Epithelial cell of esophagus (primary cell): ENCODE results near the gene IDUA.

Source experiments
- DNase-seq: peaks from one replicate; pipeline ENCODE4 v3.0.0; 2010; ENCODE audit warnings: low read depth
- H3K4me3 ChIP-seq: 2 replicates; pipeline ENCODE4 v1.5.1; 2011; ENCODE audit warnings: mild to moderate bottlenecking, low read length, control low read depth
- TF ChIP-seq, protein P1 (sequence below): IDR thresholded peaks from 2 replicates; pipeline ENCODE4 v1.5.1; 2011; ENCODE audit warnings: low read depth, mild to moderate bottlenecking, low read length, control low read depth, inconsistent platforms; ENCODE audit not compliant: insufficient read depth; ENCODE audit errors: missing control alignments

Gene IDUA

DNA sequence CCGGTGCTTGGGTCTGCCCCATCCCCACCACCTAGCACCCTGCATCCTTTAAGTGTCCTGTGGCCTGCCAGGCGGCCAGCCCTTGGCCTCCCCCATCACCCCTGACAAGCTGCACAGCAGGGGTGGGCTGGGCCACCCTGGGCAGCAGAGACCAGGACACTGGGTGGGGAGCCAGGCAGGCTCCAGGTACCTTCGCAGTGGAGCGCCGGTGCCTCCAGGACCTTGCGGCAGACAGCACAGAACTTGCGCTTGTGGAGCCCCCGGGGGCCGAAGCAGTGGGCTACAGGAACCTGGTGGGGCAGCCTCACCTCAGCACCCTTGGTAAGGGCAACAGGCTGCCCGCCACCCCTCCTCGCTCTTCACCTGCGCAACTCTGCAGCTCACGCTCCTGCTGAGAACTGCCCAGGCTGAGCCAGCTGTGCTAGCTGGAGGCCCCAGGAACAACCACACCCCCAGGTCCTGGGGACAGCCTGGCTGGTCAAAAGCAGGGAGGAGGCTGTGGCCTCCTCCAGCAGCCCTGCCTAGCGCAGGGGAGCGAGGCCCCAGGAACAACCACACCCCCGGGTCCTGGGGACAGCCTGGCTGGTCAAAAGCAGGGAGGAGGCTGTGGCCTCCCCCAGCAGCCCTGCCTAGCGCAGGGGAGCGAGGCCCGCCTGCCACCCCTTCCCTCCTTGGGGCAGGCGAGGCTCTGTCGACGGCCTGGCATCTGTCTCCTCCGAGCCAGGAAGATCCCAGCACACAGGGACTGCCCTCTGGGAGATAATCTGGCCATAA, 18.0 kb upstream of the IDUA start:
- no peak overlapping the region for H3K4me3 ChIP-seq
- no peak for DNase-seq
- TF ChIP-seq, protein P1, sequence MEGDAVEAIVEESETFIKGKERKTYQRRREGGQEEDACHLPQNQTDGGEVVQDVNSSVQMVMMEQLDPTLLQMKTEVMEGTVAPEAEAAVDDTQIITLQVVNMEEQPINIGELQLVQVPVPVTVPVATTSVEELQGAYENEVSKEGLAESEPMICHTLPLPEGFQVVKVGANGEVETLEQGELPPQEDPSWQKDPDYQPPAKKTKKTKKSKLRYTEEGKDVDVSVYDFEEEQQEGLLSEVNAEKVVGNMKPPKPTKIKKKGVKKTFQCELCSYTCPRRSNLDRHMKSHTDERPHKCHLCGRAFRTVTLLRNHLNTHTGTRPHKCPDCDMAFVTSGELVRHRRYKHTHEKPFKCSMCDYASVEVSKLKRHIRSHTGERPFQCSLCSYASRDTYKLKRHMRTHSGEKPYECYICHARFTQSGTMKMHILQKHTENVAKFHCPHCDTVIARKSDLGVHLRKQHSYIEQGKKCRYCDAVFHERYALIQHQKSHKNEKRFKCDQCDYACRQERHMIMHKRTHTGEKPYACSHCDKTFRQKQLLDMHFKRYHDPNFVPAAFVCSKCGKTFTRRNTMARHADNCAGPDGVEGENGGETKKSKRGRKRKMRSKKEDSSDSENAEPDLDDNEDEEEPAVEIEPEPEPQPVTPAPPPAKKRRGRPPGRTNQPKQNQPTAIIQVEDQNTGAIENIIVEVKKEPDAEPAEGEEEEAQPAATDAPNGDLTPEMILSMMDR = no peak

DNA sequence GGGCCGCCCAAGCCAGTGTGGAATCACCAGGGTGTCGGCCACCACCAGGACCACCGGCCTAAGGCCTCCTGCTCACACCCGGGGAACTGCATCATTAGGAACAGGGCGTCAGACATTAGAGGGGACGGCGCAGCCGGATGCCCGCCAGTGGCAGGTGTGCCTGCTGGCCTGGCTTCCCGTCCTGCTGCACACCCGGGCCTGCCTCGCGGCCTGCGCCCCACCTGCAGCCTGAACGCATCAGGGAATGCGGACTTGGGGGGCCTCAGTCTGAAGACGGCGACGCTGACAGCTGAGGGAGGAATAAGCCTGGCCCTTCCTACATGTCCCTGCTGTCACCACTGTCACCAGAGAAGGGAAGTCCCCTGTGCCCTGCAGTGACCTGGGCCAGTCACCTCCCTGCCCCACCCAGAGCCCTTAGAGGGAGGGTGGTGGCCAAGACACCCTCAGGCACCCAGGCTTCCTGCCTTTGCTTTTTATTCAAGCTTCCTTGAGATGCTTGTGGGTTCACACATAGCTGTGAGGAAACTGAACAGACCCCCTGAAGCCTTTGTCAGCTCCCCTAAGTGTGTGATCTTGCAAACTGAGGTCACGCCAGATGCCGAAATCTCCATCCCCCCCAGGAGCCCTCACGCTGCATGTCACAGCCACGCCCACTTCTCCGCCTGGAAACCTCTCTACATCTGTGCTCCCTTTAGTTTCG, 16.6 kb upstream of the IDUA start:
- TF ChIP-seq, protein P1 = no peak
- DNase-seq = no peak
- H3K4me3 ChIP-seq = no peak overlapping the region

DNA sequence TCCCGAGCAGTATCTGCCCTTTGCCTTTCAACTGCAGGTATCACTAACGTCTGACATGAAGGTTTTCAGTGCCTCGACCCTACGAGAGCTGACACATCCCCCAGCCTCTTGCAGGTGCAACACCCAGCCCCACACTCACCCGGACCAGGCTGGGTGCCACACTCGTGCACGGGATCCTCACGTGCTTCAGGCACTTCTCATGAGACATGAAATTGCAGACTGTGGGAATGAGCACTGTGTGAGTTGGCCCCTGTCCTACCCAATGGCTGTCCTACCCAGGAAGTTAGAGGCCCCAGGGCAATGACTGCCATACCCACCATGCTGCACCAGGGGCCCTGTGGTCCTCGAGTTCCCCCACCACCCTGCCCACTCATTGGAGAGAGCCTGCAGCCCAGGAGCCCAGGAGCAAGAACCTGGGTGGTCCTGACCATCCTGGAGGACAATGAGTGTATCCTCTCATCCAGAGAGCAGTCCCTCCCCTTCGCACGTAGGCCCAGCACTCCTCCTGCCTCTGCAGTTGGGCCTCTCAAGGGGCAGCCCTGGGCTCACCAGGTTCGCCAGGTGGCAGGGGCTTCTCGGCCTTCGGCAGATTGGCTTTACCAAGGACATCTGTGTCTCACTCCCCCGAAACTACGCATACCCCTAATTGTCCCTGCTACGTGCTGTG, 15.9 kb upstream of the IDUA start:
- no peak overlapping the region for H3K4me3 ChIP-seq
- peak; percentile 19 for DNase-seq
- TF ChIP-seq, protein P1 = no peak

DNA sequence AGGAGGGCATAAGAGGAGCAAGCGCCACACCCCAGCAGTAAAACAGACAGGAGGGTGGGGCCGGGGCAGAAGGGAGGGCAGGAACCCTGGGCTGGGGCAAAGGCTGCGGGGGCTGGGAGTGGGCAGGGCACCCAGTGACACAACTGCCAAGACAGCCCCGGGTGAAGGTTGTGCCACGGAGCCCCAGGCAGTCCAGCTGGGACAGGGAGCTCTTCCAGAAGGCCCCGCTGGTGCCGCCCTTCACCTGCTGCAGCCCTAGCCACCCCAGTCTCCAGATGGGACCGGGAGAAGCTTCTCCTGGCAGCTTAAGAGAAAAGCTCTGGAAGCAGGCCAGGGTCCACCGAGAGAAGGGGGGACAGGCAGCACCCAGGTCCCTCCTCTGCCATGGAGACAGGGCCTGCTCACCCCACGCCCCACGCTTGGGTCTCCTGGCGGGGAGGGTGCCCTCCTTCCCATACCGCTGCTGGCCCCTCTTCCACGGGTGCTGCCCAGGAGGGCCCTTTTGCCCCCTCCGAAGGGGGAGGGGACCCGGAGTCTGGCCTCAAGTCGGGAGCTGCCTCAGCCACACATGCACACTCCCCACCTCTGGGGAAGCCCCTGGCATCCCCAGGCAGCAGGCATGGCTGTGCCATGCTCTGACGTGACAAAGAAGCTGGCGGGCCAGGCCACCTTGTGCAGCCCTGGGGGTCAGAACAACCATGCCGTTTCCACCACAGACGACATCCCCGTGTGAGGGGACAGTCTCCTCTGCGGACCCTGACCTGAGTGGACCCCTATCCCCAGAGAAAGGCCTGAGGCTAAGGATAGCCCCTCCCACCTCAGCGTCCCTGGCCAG, 15.0 kb upstream of the IDUA start:
- TF ChIP-seq, protein P1 = no peak
- no peak for DNase-seq

DNA sequence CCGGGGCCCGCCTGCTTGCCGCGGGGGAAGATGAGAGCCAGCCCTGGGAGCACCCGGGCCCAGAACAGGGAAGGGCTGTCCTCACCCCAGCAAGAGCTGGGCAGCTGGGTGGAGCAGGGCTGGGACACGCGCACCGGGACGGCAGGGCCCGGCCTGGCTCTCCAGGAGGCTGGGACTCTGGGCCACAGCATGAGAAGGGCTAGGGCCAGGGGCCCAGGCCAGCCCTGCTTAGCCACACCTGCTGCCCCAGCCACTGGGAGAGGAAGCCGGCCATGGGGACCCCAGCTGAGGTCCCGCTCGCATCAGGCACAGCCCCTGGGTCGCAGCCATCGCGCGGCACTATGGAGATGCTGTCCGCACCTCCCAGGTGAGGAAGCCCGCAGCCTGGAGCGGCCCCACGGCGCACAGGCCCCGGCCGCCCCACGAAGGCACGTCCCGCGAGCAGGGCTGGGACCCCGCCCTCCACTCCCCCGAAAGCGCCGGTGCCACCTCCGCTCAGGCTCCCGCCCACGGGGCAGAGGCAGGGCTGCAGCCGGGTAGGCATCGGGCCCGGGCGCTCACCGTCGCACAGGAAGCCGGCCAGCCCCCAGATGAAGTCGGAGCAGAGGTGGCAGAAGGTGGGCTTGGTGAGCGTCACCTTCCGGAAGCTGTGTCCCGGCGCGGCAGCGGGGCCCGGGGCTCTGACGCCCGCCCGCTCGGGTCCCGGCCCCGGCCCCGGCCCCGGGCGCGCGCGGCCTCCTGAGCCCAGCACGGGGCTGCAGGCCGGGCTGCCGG, 14.0 kb upstream of the IDUA start:
- DNase-seq = peak; percentile 35
- peak overlapping the region; percentile 60 for H3K4me3 ChIP-seq
- TF ChIP-seq, protein P1 = no peak

More for the DNA sequence above, 15.0 kb upstream of the IDUA start:
- H3K4me3 ChIP-seq = peak overlapping the region; percentile 60
